Esophagus squamous epithelium (tissue), 5 donors: ENCODE data around the gene CREB3L1. TPM values are rescaled to one million over a fixed set of nuclear protein-coding genes. Genes with fewer than 3 reads are reported as not detected.
A peak's percentile ranks its signal among the peaks of the same experiment; 100 is the strongest.

Experiments used
- DNase-seq: peaks from one replicate; lab custom pipeline; 2025; lab: John Stamatoyannopoulos, UW
- H3K27ac ChIP-seq, 4 donors: fragments of 200-600 bp; sonication (generic); one replicate each; pipeline ENCODE4 v1.5.1; 2016 to 2019; ENCODE audit warnings: mild to moderate bottlenecking in 1 of 4
- H3K27me3 ChIP-seq, 4 donors: fragments of 200-600 bp; sonication (generic); 1 replicate in 3 of 4; 2 replicates in 1 of 4; pipeline versions ENCODE4 v1.5.1 to v1.6.0; 2017 to 2021; ENCODE audit warnings: antibody characterized with exemption in 1 of 4
- H3K36me3 ChIP-seq, 3 donors: fragments of 200-600 bp; sonication (generic); one replicate each; pipeline ENCODE4 v1.5.1; 2016 to 2019
- H3K4me1 ChIP-seq, 3 donors: fragments of 200-600 bp; sonication (generic); one replicate each; pipeline ENCODE4 v1.5.1; 2017 to 2019
- H3K4me3 ChIP-seq, 4 donors: fragments of 200-600 bp; sonication (generic); 1 replicate in 3 of 4; 2 replicates in 1 of 4; pipeline ENCODE4 v1.5.1; 2016 to 2019; ENCODE audit warnings: mild to moderate bottlenecking in 2 of 4, moderate library complexity in 1 of 4
- H3K9me3 ChIP-seq, 3 donors: fragments of 200-600 bp; sonication (generic); one replicate each; pipeline ENCODE4 v1.5.1; 2016 to 2019
- CTCF ChIP-seq, 6 experiments: fragments of 450-650 bp in 4 of 6; fragments of 200-600 bp in 2 of 6; sonication (generic) in 2 of 6; IDR thresholded peaks; one replicate each; pipeline ENCODE4 v1.5.1; 2016 to 2019; ENCODE audit warnings: antibody characterized with exemption in 6 of 6, mild to moderate bottlenecking in 4 of 6, moderate library complexity in 4 of 6
- POLR2A ChIP-seq, 4 donors: fragments of 450-650 bp; IDR thresholded peaks; one replicate each; pipeline ENCODE4 v1.6.1; 2017; ENCODE audit warnings: antibody characterized with exemption in 4 of 4, mild to moderate bottlenecking in 4 of 4, moderate library complexity in 3 of 4
- WGBS, 2 donors: methylation state at CpG; one replicate each; pipeline ENCODE4 v1.1.5; 2018; 5-methylcytosine and 5-hydroxymethylcytosine counted together
- intact Hi-C: fragments of 100-400 bp; cut with DNase I; formaldehyde crosslinking; loops from one replicate; pipeline ENCODE4 v1.15.0; 2022
- total RNA-seq, 4 donors: library from RNA; depleted of rRNA; stranded (reverse); fragments of >200 nt; gene quantifications; one replicate each; pipeline ENCODE4 v1.1.0, GENCODE V29; 2016
- donor health status: DM: yes; HTN: yes; CAD: no.

CREB3L1 gene
- total RNA-seq, 4 donors from 2014 or later, result 0.13 to 2.1 (median 0.63) TPM

- no peak for DNase-seq
- no peak for TF ChIP-seq CTCF (IDR thresholded peaks at IDR 0.05)
- no peak for TF ChIP-seq POLR2A (IDR thresholded peaks at IDR 0.05)
- Histone ChIP-seq H3K27me3 (peaks cover 0 to 44% (median 2%) of the 10 kb centered on the region in 4 donors), H3K36me3 (no peaks in the 10 kb centered on the region), H3K4me3 (peak overlapping the region; percentile 28 to 63 (median 50)), H3K9me3 (no peaks in the 10 kb centered on the region), H3K27ac (peak overlapping the region in 3 of 4 donors; percentile 36 to 49 (median 46)), H3K4me1 (peaks cover 20 to 57% (median 27%) of the 10 kb centered on the region in 3 donors)
- intact Hi-C loops, result no loop called here
- WGBS, 2 donors, result 2 to 5% methylated on average over 4 to 11 of the region's 61 CpGs
These were observed 18.0 kb downstream of the CREB3L1 start for GRCh38 chr11:46295312-46296058.

- peaks cover 18 to 52% (median 23%) of the 10 kb centered on the region in 3 donors for H3K4me1 ChIP-seq
- H3K27me3 ChIP-seq, result peaks cover 0 to 44% (median 2%) of the 10 kb centered on the region in 4 donors
- no peaks in the 10 kb centered on the region for H3K36me3 ChIP-seq
- WGBS, 2 donors, result 10% methylated on average over 4 to 12 of the region's 18 CpGs
- intact Hi-C loops, result no loop called here
- H3K4me3 ChIP-seq, result peak overlapping the region; percentile 28 to 63 (median 50)
- TF ChIP-seq CTCF (IDR thresholded peaks at IDR 0.05) (no peak), POLR2A (IDR thresholded peaks at IDR 0.05) (no peak)
- peak overlapping the region; percentile 1 to 49 (median 41) for H3K27ac ChIP-seq
- no peak for DNase-seq
- no peaks in the 10 kb centered on the region for H3K9me3 ChIP-seq
These were observed 18.6 kb downstream of the CREB3L1 start for GRCh38 chr11:46296059-46296527.

- 29 to 52% methylated on average over 9 to 10 of the region's 26 CpGs for WGBS, 2 donors
- intact Hi-C loops, result no loop called here
- peak overlapping the region; percentile 1 to 49 (median 41) for H3K27ac ChIP-seq
- H3K27me3 ChIP-seq, result peaks cover 0 to 44% (median 2%) of the 10 kb centered on the region in 4 donors
- peaks cover 18 to 45% (median 23%) of the 10 kb centered on the region in 3 donors for H3K4me1 ChIP-seq
- H3K4me3 ChIP-seq, result peak overlapping the region in 3 of 4 donors; percentile 49 to 63 (median 52)
- H3K36me3 ChIP-seq, result no peaks in the 10 kb centered on the region
- DNase-seq, result no peak
- no peaks in the 10 kb centered on the region for H3K9me3 ChIP-seq
- TF ChIP-seq CTCF (IDR thresholded peaks at IDR 0.05) (peak in 2 of 6 experiments; percentile 18 to 33), POLR2A (IDR thresholded peaks at IDR 0.05) (no peak)
These were observed 19.3 kb downstream of the CREB3L1 start for GRCh38 chr11:46296528-46297448.

DNA sequence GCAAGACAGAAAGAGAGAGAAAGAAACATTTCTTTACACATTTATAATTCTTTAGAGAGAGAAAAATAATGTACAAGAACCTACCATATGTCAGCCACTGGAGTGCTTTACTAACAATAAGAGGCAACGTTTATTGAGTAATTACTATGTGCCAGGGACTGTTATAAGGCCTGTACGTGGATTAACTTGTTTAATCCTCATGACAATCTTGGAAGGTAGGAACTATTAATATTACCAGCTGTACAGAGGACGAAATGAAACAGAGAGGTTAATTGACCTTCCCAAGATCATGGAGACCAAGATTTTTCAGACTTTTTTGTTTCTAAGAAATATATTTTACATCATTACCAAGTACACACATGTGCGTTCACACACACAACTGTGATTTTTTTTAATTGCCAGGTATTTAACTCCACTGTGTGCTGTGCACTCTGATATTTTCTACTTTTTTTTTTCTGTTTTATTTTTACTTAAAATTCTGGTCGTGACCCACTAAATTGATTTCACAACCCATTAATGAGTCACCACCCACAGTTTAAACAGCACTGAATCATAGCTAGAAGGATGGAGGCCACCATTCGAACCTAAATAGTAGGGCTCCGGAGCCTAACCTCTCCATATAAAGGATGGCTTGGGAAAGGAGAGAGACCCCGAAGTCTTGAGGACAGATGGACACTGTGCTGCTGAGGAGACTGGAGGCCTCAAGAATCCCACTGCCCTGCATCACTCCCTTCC is 21.4 kb downstream of the CREB3L1 start:
- Histone ChIP-seq H3K9me3 (no peaks in the 10 kb centered on the region), H3K36me3 (no peaks in the 10 kb centered on the region), H3K4me1 (peaks cover 18 to 40% (median 23%) of the 10 kb centered on the region in 3 donors), H3K27me3 (peaks cover 0 to 36% (median 2%) of the 10 kb centered on the region in 4 donors), H3K27ac (peak overlapping the region in 3 of 4 donors; percentile 4 to 58 (median 40)), H3K4me3 (no peak overlapping the region)
- no peak for TF ChIP-seq CTCF (IDR thresholded peaks at IDR 0.05)
- TF ChIP-seq POLR2A (IDR thresholded peaks at IDR 0.05), result no peak
- no peak for DNase-seq
- intact Hi-C loops, result no loop called here
- WGBS, 2 donors, result 37 to 50% methylated on average over 8 of the region's 8 CpGs
